GM23338 (cell line): ENCODE measurements around the gene HADHB. TPM values are rescaled to one million over a fixed set of nuclear protein-coding genes. Genes with fewer than 3 reads are reported as not detected.

Source experiments
- ATAC-seq: fragments of 200-7000 bp; cut with Tn5 transposase; 3 replicates; pipeline ENCODE4 v1.9.1; 2020
- DNase-seq: peaks from one replicate; pipeline ENCODE4 v3.0.0-alpha.2; 2015; ENCODE audit warnings: low spot score
- H2AFZ ChIP-seq: fragments of 200-600 bp; sonication (generic); 2 replicates; pipeline ENCODE4 v1.8.0; 2016; ENCODE audit warnings: antibody characterized with exemption, mild to moderate bottlenecking, moderate library complexity
- H3F3A ChIP-seq: fragments of 200-600 bp; sonication (generic); replicated peaks from 2 replicates; pipeline ENCODE4 v1.8.0; 2017; ENCODE audit warnings: antibody characterized with exemption, mixed run types, low read depth
- H3K27ac ChIP-seq: fragments of 200-600 bp; sonication (generic); 2 replicates; pipeline ENCODE4 v1.6.1; 2016; ENCODE audit warnings: low read depth
- H3K27me3 ChIP-seq: fragments of 200-600 bp; sonication (generic); 2 replicates; pipeline ENCODE4 v1.8.0; 2016; ENCODE audit warnings: mild to moderate bottlenecking, mixed run types, moderate library complexity; ENCODE audit not compliant: insufficient read depth
- H3K36me3 ChIP-seq: fragments of 200-600 bp; sonication (generic); 2 replicates; pipeline ENCODE4 v1.8.0; 2016; ENCODE audit warnings: mild to moderate bottlenecking; ENCODE audit not compliant: insufficient read depth
- H3K4me1 ChIP-seq: fragments of 200-600 bp; sonication (generic); 2 replicates; pipeline ENCODE4 v1.8.0; 2016; ENCODE audit warnings: mild to moderate bottlenecking, moderate library complexity; ENCODE audit not compliant: insufficient read depth
- H3K4me2 ChIP-seq: fragments of 200-600 bp; sonication (generic); 2 replicates; pipeline ENCODE4 v1.7.1; 2017; ENCODE audit warnings: mixed run types
- H3K4me3 ChIP-seq: fragments of 200-600 bp; sonication (generic); 2 replicates; pipeline ENCODE4 v1.6.1; 2016; ENCODE audit warnings: mixed run types
- H3K79me2 ChIP-seq: fragments of 200-600 bp; sonication (generic); replicated peaks from 2 replicates; pipeline ENCODE4 v1.8.0; 2017; ENCODE audit warnings: mild to moderate bottlenecking; ENCODE audit not compliant: insufficient read depth
- H3K9me2 ChIP-seq: fragments of 200-600 bp; sonication (generic); 2 replicates; pipeline ENCODE4 v1.8.0; 2017; ENCODE audit not compliant: insufficient read depth
- H4K20me1 ChIP-seq: fragments of 200-600 bp; sonication (generic); replicated peaks from 2 replicates; pipeline ENCODE4 v1.8.0; 2017; ENCODE audit warnings: mild to moderate bottlenecking; ENCODE audit not compliant: insufficient read depth
- H3K27ac Mint-ChIP-seq: 2 replicates; pipeline ENCODE4 v1.8.0; 2020; ENCODE audit warnings: inconsistent platforms, mild to moderate bottlenecking, moderate library complexity, mixed read lengths
- H3K27me3 Mint-ChIP-seq: 3 replicates; pipeline ENCODE4 v1.8.0; 2022; ENCODE audit warnings: low read depth, mild to moderate bottlenecking, moderate library complexity, mixed read lengths, inconsistent platforms; ENCODE audit not compliant: insufficient read depth, poor library complexity
- H3K36me3 Mint-ChIP-seq: 3 replicates; pipeline ENCODE4 v1.8.0; 2021; ENCODE audit warnings: low read depth, mild to moderate bottlenecking, inconsistent platforms, moderate library complexity, mixed read lengths
- H3K4me1 Mint-ChIP-seq: 3 replicates; pipeline ENCODE4 v1.8.0; 2020; ENCODE audit warnings: mild to moderate bottlenecking, inconsistent platforms, mixed read lengths
- H3K4me3 Mint-ChIP-seq: 3 replicates; pipeline ENCODE4 v1.8.0; 2021; ENCODE audit warnings: moderate library complexity, mild to moderate bottlenecking, inconsistent platforms, mixed read lengths
- H3K9me3 Mint-ChIP-seq: 3 replicates; pipeline ENCODE4 v1.8.0; 2020; ENCODE audit warnings: moderate library complexity, mild to moderate bottlenecking, inconsistent platforms, mixed read lengths
- CTCF ChIP-seq, 2 experiments: fragments of 200-600 bp in 1 of 2; sonication (generic) in 1 of 2; conservative IDR thresholded peaks; 2 replicates each; pipeline versions ENCODE4 v1.5.1 to v1.6.1; 2016 to 2017; ENCODE audit warnings: antibody characterized with exemption in 2 of 2, low read depth in 2 of 2, mild to moderate bottlenecking in 2 of 2, moderate library complexity in 1 of 2
- ETS1 ChIP-seq: IDR thresholded peaks from 2 replicates; pipeline ENCODE4 v1.6.1; 2016; ENCODE audit warnings: antibody characterized with exemption
- EZH2phosphoT487 ChIP-seq: fragments of 200-600 bp; sonication (generic); IDR thresholded peaks from one replicate; pipeline ENCODE4 v1.8.1; 2018; ENCODE audit warnings: antibody characterized with exemption; ENCODE audit not compliant: unreplicated experiment
- JUNB ChIP-seq: IDR thresholded peaks from one replicate; pipeline ENCODE4 v1.6.1; 2016; ENCODE audit warnings: antibody characterized with exemption; ENCODE audit not compliant: unreplicated experiment
- NANOG ChIP-seq: IDR thresholded peaks from 2 replicates; pipeline ENCODE4 v1.6.1; 2016; ENCODE audit warnings: antibody characterized with exemption, borderline replicate concordance
- POLR2AphosphoS5 ChIP-seq: IDR thresholded peaks from 2 replicates; pipeline ENCODE4 v1.6.1; 2016; ENCODE audit warnings: antibody characterized with exemption, low read depth
- REST ChIP-seq: IDR thresholded peaks from one replicate; pipeline ENCODE4 v1.6.1; 2018; ENCODE audit warnings: antibody characterized with exemption; ENCODE audit not compliant: unreplicated experiment
- ZNF114 ChIP-seq: fragments of 250-450 bp; sonication (Bioruptor Pico); IDR thresholded peaks from 2 replicates; pipeline ENCODE4 v1.5.0; 2020; ENCODE audit warnings: mild to moderate bottlenecking, moderate library complexity
- ZNF331 ChIP-seq: fragments of 250-450 bp; sonication (Bioruptor Pico); IDR thresholded peaks from 2 replicates; pipeline ENCODE4 v1.5.0; 2020; ENCODE audit warnings: low read depth, mild to moderate bottlenecking, moderate library complexity
- polyA plus RNA-seq: library from polyadenylated mRNA; unstranded; fragments of >200 nt; fragmentation: Nextera tagmentation; extraction: Ambion mirVana; gene quantifications from 2 replicates; pipeline ENCODE4 v1.2.1, GENCODE V29; 2016
- total RNA-seq: library from RNA; depleted of rRNA; stranded (reverse); fragments of >200 nt; shearing (Covaris generic); gene quantifications from 2 replicates; pipeline ENCODE4 v1.2.3, GENCODE V29; 2014

The HADHB gene
- total and polyA plus RNA-seq, 2 experiments from 2014 or later, result 41.1 to 43.4 TPM

- H3K27ac Mint-ChIP-seq, result peak overlapping the region; percentile 98
- no peaks in the 10 kb centered on the region for H3K36me3 Mint-ChIP-seq
- no peaks in the 10 kb centered on the region for H3K9me3 Mint-ChIP-seq
- Histone ChIP-seq H4K20me1 (peaks cover 21% of the 10 kb centered on the region), H3K9me2 (no peaks in the 10 kb centered on the region), H3K27ac (peak overlapping the region; percentile 96), H3K4me2 (peak overlapping the region; percentile 92), H2AFZ (peak overlapping the region; percentile 85), H3K27me3 (no peaks in the 10 kb centered on the region), H3F3A (peaks cover 11% of the 10 kb centered on the region), H3K79me2 (peaks cover 91% of the 10 kb centered on the region), H3K4me1 (peaks cover 27% of the 10 kb centered on the region), H3K4me3 (peak overlapping the region; percentile 99), H3K36me3 (0 out of 2 replicates have a peak, but pooled peaks cover 3% of the 10 kb centered on the region)
- ATAC-seq (no peak), DNase-seq (peak; percentile 47)
- peak overlapping the region; percentile 96 for H3K4me3 Mint-ChIP-seq
- TF ChIP-seq CTCF (conservative IDR thresholded peaks at IDR 0.05; ENCODE audit: low read depth in 2 of 2) (no peak), POLR2AphosphoS5 (no peak), ETS1 (no peak), REST (no peak), JUNB (no peak), NANOG (no peak), ZNF114 (CRISPR knock-in tag) (no peak), EZH2phosphoT487 (no peak), ZNF331 (CRISPR knock-in tag) (no peak)
- H3K4me1 Mint-ChIP-seq, result peaks cover 21% of the 10 kb centered on the region
- peaks cover 4% of the 10 kb centered on the region for H3K27me3 Mint-ChIP-seq
Observed at GRCh38 chr2:26243470-26244308, 1.1 kb upstream of the HADHB start.
